Gastrocnemius medialis (tissue), 4 donors: Measurements from ENCODE around the gene FRAS1.

Source experiments
- CTCF ChIP-seq, 5 experiments: fragments of 450-650 bp in 3 of 5; fragments of 200-600 bp in 2 of 5; sonication (generic) in 2 of 5; IDR thresholded peaks in 4 of 5; conservative IDR thresholded peaks in 1 of 5; 1 replicate in 4 of 5; 2 replicates in 1 of 5; pipeline ENCODE4 v1.5.1; 2016 to 2019; ENCODE audit warnings: antibody characterized with exemption in 5 of 5, mild to moderate bottlenecking in 3 of 5, moderate library complexity in 3 of 5
- POLR2A ChIP-seq, 2 donors: fragments of 450-650 bp; IDR thresholded peaks; one replicate each; pipeline ENCODE4 v1.6.1; 2017; ENCODE audit warnings: antibody characterized with exemption in 2 of 2, mild to moderate bottlenecking in 2 of 2, moderate library complexity in 2 of 2

- TF ChIP-seq CTCF (IDR thresholded peaks at IDR 0.05 in 4 of 5, conservative IDR thresholded peaks at IDR 0.05 in 1 of 5) (no peak), POLR2A (IDR thresholded peaks at IDR 0.05) (no peak)
Measured at GRCh38 chr4:78460368-78460767, 403.2 kb downstream of the FRAS1 start.
